Stomach (tissue), 4 donors: ENCODE results near the gene HSF4.

Experiments
- CTCF ChIP-seq, 7 experiments: fragments of 450-650 bp in 4 of 7; fragments of 200-600 bp in 3 of 7; sonication (generic) in 3 of 7; IDR thresholded peaks; one replicate each; pipeline ENCODE4 v1.5.1; 2016 to 2019; ENCODE audit warnings: antibody characterized with exemption in 7 of 7, control low read depth in 2 of 7, mild to moderate bottlenecking in 1 of 7
- EP300 ChIP-seq: sonication (generic); formaldehyde crosslinking; IDR thresholded peaks from one replicate; pipeline ENCODE4 v1.6.1; 2017; ENCODE audit warnings: antibody characterized with exemption
- POLR2A ChIP-seq, 4 donors: fragments of 450-650 bp; IDR thresholded peaks; one replicate each; pipeline ENCODE4 v1.6.1; 2016; ENCODE audit warnings: antibody characterized with exemption in 4 of 4, control low read depth in 2 of 4, mild to moderate bottlenecking in 1 of 4, moderate library complexity in 1 of 4

DNA sequence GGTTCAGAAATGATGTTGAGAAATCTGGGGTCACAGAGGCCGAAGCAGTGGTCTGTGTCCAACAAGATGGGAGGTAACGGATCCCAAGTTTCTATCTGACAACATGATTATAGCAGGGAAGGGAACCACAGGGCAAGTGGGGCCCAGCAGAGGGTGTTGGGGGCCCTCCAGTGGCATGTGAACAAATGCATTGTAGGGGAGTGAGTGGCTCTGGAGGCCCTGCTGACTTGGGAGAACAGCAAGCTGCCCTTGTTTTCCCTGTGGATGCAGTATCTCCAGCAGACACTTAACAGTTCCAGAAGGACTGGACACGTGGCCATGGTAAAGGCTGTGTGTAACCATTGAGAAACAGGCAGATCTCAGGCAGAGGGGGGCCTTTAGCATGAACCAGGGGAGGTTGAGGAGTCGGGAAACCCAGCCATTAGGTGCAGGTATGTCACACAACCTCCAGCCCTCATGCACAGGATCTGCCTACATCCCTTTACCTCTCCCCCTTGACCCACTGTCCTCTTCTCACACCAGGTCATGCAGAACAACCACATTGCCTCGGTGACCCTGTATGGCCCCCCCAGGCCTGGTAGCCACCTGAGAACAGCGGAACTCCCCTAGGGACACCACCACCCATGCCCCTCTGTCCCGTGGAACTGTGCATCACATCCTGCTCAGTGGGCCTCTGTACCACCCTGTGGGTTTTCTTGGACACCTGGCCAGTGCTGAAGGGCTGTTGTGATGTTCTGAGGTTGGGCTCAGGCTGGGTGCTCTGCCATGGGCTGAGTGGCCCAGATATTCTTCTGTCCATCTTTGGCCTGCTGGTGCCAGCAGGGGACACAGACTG, 17.8 kb upstream of the HSF4 start:
- TF ChIP-seq POLR2A (IDR thresholded peaks at IDR 0.05) (no peak), EP300 (no peak), CTCF (IDR thresholded peaks at IDR 0.05) (no peak)
